HepG2 (cell line): ENCODE measurements around the gene IKZF5. TPM values are rescaled to one million over a fixed set of nuclear protein-coding genes. Genes with fewer than 3 reads are reported as not detected.

Source experiments
- BATF2 ChIP-seq: sonication (generic); formaldehyde crosslinking; IDR thresholded peaks from 2 replicates; pipeline ENCODE4 v1.8.0; 2022; ENCODE audit warnings: mild to moderate bottlenecking, missing genetic modification reagents, moderate library complexity
- CHD4 ChIP-seq: fragments of 200-600 bp; sonication (generic); IDR thresholded peaks from 2 replicates; pipeline ENCODE4 v1.7.0; 2017; ENCODE audit warnings: mild to moderate bottlenecking, low read length, borderline replicate concordance
- ELF4 ChIP-seq: sonication (generic); formaldehyde crosslinking; IDR thresholded peaks from 2 replicates; pipeline ENCODE4 v1.5.0; 2020; ENCODE audit warnings: missing genetic modification reagents, mild to moderate bottlenecking, moderate library complexity, borderline replicate concordance
- GLMP ChIP-seq: sonication (generic); formaldehyde crosslinking; IDR thresholded peaks from 2 replicates; pipeline ENCODE4 v1.9.0; 2021; ENCODE audit warnings: missing genetic modification reagents, mild to moderate bottlenecking, borderline replicate concordance
- HNRNPH1 ChIP-seq: fragments of 200-400 bp; formaldehyde crosslinking; optimal IDR thresholded peaks from 2 replicates; pipeline ENCODE3; 2017; ENCODE audit warnings: mild to moderate bottlenecking, low read depth, low read length
- KAT8 ChIP-seq: IDR thresholded peaks from 2 replicates; pipeline ENCODE4 v1.6.1; 2016; ENCODE audit warnings: missing genetic modification reagents, missing compliant biosample characterization
- KDM5B ChIP-seq: sonication (generic); formaldehyde crosslinking; IDR thresholded peaks from 2 replicates; pipeline ENCODE4 v1.4.0; 2020; ENCODE audit warnings: missing genetic modification reagents, mild to moderate bottlenecking, borderline replicate concordance
- NBN ChIP-seq: fragments of 450-650 bp; conservative IDR thresholded peaks from 2 replicates; pipeline ENCODE4 v1.6.1; 2017
- NFIB ChIP-seq: sonication (generic); formaldehyde crosslinking; IDR thresholded peaks from 2 replicates; pipeline ENCODE4 v1.9.0; 2021; ENCODE audit warnings: missing genetic modification reagents, mild to moderate bottlenecking, borderline replicate concordance
- PATZ1 ChIP-seq: sonication (generic); formaldehyde crosslinking; IDR thresholded peaks from 2 replicates; pipeline ENCODE4 v1.4.0; 2020; ENCODE audit warnings: missing genetic modification reagents
- POLR2G ChIP-seq: fragments of 200-400 bp; formaldehyde crosslinking; IDR thresholded peaks from 2 replicates; pipeline ENCODE4 v1.6.1; 2018; ENCODE audit warnings: mild to moderate bottlenecking, low read depth, low read length, moderate library complexity
- SALL1 ChIP-seq: sonication (generic); formaldehyde crosslinking; IDR thresholded peaks from 2 replicates; pipeline ENCODE4 v1.8.0; 2022; ENCODE audit warnings: mild to moderate bottlenecking, missing genetic modification reagents
- TBL1XR1 ChIP-seq: fragments of 150-350 bp; IDR thresholded peaks from 2 replicates; pipeline ENCODE4 v1.6.1; 2014; ENCODE audit warnings: borderline replicate concordance, low read length; ENCODE audit not compliant: partially characterized antibody
- TRIM24 ChIP-seq: sonication (generic); formaldehyde crosslinking; IDR thresholded peaks from 2 replicates; pipeline ENCODE4 v1.8.0; 2022; ENCODE audit warnings: mild to moderate bottlenecking, missing genetic modification reagents
- ZBTB21 ChIP-seq: sonication (generic); formaldehyde crosslinking; IDR thresholded peaks from 2 replicates; pipeline ENCODE4 v1.4.0; 2020; ENCODE audit warnings: missing genetic modification reagents
- ZBTB34 ChIP-seq: sonication (generic); formaldehyde crosslinking; IDR thresholded peaks from 2 replicates; pipeline ENCODE4 v1.8.0; 2022; ENCODE audit warnings: mild to moderate bottlenecking, missing genetic modification reagents
- ZNF512B ChIP-seq: sonication (generic); formaldehyde crosslinking; IDR thresholded peaks from 2 replicates; pipeline ENCODE4 v1.5.1; 2020; ENCODE audit warnings: missing genetic modification reagents, mild to moderate bottlenecking, borderline replicate concordance
- ZNF572 ChIP-seq: sonication (generic); formaldehyde crosslinking; IDR thresholded peaks from 2 replicates; pipeline ENCODE4 v1.5.1; 2020; ENCODE audit warnings: mild to moderate bottlenecking, missing genetic modification reagents
- ZNF816 ChIP-seq: sonication (generic); formaldehyde crosslinking; IDR thresholded peaks from 2 replicates; pipeline ENCODE4 v1.8.0; 2022; ENCODE audit warnings: missing genetic modification reagents, mild to moderate bottlenecking, borderline replicate concordance
- polyA plus RNA-seq, 8 experiments: library from polyadenylated mRNA; depleted of rRNA in 3 of 8; stranded (reverse) in 7 of 8; unstranded in 1 of 8; fragments of >200 nt; fragmentation: Illumina TruSeq in 4 of 8; extraction: Trizol in 4 of 8; gene quantifications; 2 replicates each; pipeline versions ENCODE4 v1.2.1 to v1.2.3, GENCODE V29; 2011 to 2016; ENCODE audit warnings: low read depth in 4 of 8, missing spikeins in 1 of 8, mixed read lengths in 1 of 8; ENCODE audit not compliant: insufficient read depth in 1 of 8
- total RNA-seq, 5 experiments: library from RNA; depleted of rRNA; stranded (reverse); fragments of >200 nt; fragmentation: Illumina TruSeq; extraction: Trizol; gene quantifications; 2 replicates each; pipeline ENCODE4 v1.2.3, GENCODE V29; 2016; ENCODE audit warnings: low read depth in 1 of 5

Gene IKZF5
- total and polyA plus RNA-seq, 2 of the 13 experiments (the other 11 are each of a cell fraction or from before 2014, with no cell fraction given): 3.7 to 12.0 TPM

- TF ChIP-seq TRIM24 (CRISPR knock-in tag): no peak
- 0 out of 2 replicates have a peak, but pooled peaks have one; percentile 82 for TF ChIP-seq ZNF816 (CRISPR knock-in tag)
- peak; percentile 89 for TF ChIP-seq POLR2G
- TF ChIP-seq ELF4 (CRISPR knock-in tag): no peak
- TF ChIP-seq BATF2 (CRISPR knock-in tag): no peak
- TF ChIP-seq SALL1 (CRISPR knock-in tag): peak; percentile 86
- peak; percentile 94 for TF ChIP-seq ZBTB21
- peak; percentile 82 for TF ChIP-seq KDM5B
- no peak for TF ChIP-seq ZBTB34
- TF ChIP-seq GLMP: no peak
- TF ChIP-seq NFIB (CRISPR knock-in tag): no peak
- TF ChIP-seq ZNF512B (CRISPR knock-in tag): peak; percentile 29; the same call in 1 of the 2 replicates
- TF ChIP-seq KAT8 (CRISPR knock-in tag): peak; percentile 91
- no peak for TF ChIP-seq HNRNPH1
- no peak for TF ChIP-seq NBN
- TF ChIP-seq CHD4: no peak
- no peak; the same call in 1 of the 2 replicates for TF ChIP-seq ZNF572
- TF ChIP-seq TBL1XR1: no peak
- TF ChIP-seq PATZ1: no peak
These were observed 28.2 kb downstream of the IKZF5 start, which contains the start of gene PSTK (continued) for GRCh38 chr10:122980209-122981065.
